Stimulated activated CD4-positive, alpha-beta T cell treated with anti-CD3 and anti-CD28 coated beads, Interleukin-15, amount 100 ng/mL, for 48 hours (primary cell): Measurements from ENCODE around the gene SYTL2.

Experiments used
- DNase-seq, 2 donors: peaks; one replicate each; pipeline ENCODE4 v3.0.0-alpha.2; 2020; ENCODE audit warnings: low read depth in 2 of 2

SYTL2 gene

GRCh38 chr11:85758480-85759039 is 52.4 kb downstream of the SYTL2 start:
- DNase-seq = no peak

GRCh38 chr11:85758026-85758425 is 52.9 kb downstream of the SYTL2 start:
- DNase-seq = no peak

- DNase-seq = no peak
Measured at GRCh38 chr11:85756401-85757200, 54.3 kb downstream of the SYTL2 start.

- no peak for DNase-seq
Measured at GRCh38 chr11:85755701-85756100, 55.2 kb downstream of the SYTL2 start.

GRCh38 chr11:85755285-85755684 is 55.7 kb downstream of the SYTL2 start:
- no peak for DNase-seq

- DNase-seq = peak; percentile 79 to 83
Measured at GRCh38 chr11:85752890-85753581, 57.9 kb downstream of the SYTL2 start.

GRCh38 chr11:85752201-85752889 is 58.6 kb downstream of the SYTL2 start:
- no peak for DNase-seq

- DNase-seq = no peak
Measured at GRCh38 chr11:85751724-85752123, 59.2 kb downstream of the SYTL2 start.

GRCh38 chr11:85750646-85751045 is 60.3 kb downstream of the SYTL2 start:
- DNase-seq = no peak

GRCh38 chr11:85749884-85750283 is 61.1 kb downstream of the SYTL2 start:
- no peak for DNase-seq

GRCh38 chr11:85749287-85749834 is 61.6 kb downstream of the SYTL2 start:
- no peak for DNase-seq

GRCh38 chr11:85748455-85748891 is 62.5 kb downstream of the SYTL2 start:
- no peak for DNase-seq

- no peak for DNase-seq
Measured at GRCh38 chr11:85746670-85747069, 64.3 kb downstream of the SYTL2 start.

- DNase-seq = no peak
Measured at GRCh38 chr11:85745626-85746025, 65.3 kb downstream of the SYTL2 start.

GRCh38 chr11:85742873-85743275 is 68.1 kb downstream of the SYTL2 start:
- no peak for DNase-seq

GRCh38 chr11:85742348-85742747 is 68.6 kb downstream of the SYTL2 start:
- DNase-seq = no peak

- DNase-seq = no peak
Measured at GRCh38 chr11:85740481-85741400, 70.2 kb downstream of the SYTL2 start.

- DNase-seq = no peak
Measured at GRCh38 chr11:85737738-85738137, 73.2 kb downstream of the SYTL2 start.

- DNase-seq = no peak
Measured at GRCh38 chr11:85735876-85736460, 75.0 kb downstream of the SYTL2 start.

- DNase-seq = no peak
Measured at GRCh38 chr11:85732965-85733364, 78.0 kb downstream of the SYTL2 start.
